CD4-positive, alpha-beta T cell treated with Interleukin-4 for 4 hours (primary cell): ENCODE data around the gene PPP1R27.

Experiments used
- DNase-seq: peaks from one replicate; pipeline ENCODE4 v3.0.0-alpha.2; 2020

Gene PPP1R27, protein sequence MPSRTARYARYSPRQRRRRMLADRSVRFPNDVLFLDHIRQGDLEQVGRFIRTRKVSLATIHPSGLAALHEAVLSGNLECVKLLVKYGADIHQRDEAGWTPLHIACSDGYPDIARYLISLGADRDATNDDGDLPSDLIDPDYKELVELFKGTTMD

DNA sequence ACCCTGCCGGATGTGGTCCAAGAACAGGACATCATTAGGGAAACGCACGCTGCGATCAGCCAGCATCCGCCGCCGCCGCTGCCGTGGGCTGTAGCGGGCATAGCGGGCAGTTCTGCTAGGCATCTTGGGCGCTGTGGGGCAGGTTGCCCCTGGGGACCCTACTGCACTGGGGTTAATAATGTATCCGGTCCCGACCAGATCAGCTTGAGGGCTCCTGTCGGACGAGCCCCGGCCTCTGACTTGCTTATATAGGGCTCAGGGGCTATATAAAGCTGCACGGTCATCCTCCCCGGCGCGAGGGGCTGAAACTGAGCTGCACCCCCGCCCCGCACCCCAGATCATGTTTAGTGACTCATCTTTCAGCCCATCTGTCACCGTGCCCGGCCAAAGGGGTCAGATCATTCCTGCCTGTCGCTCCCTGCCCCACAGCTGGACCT, at the start of gene PPP1R27:
TSS of gene PPP1R27 (minus strand) at position 220 of the 437 bp plus-strand sequence. CDS start at position 123, 97 bp downstream.
- DNase-seq: no peak

DNA sequence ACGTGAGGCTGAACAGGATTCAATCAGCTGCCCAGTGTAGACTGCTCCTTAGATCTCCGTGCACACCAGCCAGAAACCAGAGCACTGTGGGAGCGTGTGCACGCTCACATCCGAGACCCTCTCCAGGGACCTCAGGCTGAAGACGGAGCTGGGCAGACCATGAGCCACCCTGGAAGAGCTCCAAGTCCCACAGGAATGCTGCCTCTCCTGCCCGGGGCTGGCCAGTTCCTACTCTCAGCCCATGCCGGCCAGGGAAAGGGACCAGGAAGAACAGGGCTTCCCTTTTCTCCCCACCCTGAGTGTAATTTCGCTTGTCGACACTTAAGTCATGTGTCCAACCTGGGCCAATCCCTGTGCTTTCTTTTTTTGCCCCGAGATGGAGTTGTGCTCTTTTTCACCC, 49.7 kb upstream of the PPP1R27 start:
- no peak for DNase-seq

DNA sequence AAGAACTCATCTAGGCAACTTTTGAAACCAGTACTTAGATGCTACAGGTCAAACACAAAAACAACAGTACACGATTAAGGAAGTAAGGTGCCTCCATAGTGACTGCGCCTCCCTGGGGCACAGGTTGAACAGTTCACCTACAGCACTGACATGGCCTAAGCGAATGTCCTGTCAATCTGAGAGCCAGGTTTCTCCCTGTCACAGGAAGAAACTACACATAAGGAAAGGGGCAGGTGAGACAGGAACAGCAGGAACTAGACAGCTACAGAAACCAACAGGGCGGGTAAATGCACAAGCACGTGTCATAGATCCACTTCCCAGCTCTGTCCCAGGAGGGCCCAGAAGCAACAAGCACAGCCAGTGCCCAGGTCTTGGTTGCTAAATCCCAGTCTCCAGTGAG, 44.3 kb upstream of the PPP1R27 start:
- DNase-seq: no peak

DNA sequence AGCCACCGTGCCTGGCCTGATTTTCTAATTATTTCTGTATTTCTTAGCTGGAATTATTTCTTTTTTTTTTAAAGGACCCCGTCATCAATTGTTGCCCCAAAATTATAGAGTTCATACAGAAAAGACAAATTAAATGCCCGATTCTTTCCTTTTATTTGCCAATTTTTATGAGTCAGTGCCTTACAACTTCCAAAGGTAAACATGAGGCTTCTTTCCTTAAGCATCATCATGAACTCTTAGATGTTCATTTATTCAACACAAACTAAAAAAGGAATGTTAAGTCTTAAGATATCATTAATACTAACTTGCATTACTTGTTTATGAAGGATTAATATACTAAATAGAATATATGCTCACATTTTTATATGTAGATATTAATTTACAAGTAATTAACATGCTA, 43.4 kb upstream of the PPP1R27 start:
- DNase-seq: no peak

DNA sequence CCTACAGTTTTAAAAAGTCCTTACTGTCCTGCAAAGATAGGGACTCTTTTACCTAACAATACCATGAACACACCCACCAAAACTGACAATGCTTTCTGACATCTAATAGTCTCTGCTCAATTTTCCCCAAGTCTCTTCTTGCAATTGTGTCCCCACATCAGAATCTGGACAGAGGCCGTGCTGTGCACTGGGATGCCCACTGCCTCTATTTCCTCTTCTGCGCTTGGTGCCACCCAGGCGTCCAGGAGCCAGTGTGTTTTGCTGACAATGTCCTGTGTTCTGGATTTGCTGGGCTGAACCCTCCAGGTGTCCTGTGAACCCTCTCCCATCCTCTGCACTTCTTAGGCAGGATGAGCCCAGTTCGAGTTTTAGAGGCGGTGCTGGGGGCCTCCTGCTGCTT, 42.7 kb upstream of the PPP1R27 start:
- DNase-seq: no peak

DNA sequence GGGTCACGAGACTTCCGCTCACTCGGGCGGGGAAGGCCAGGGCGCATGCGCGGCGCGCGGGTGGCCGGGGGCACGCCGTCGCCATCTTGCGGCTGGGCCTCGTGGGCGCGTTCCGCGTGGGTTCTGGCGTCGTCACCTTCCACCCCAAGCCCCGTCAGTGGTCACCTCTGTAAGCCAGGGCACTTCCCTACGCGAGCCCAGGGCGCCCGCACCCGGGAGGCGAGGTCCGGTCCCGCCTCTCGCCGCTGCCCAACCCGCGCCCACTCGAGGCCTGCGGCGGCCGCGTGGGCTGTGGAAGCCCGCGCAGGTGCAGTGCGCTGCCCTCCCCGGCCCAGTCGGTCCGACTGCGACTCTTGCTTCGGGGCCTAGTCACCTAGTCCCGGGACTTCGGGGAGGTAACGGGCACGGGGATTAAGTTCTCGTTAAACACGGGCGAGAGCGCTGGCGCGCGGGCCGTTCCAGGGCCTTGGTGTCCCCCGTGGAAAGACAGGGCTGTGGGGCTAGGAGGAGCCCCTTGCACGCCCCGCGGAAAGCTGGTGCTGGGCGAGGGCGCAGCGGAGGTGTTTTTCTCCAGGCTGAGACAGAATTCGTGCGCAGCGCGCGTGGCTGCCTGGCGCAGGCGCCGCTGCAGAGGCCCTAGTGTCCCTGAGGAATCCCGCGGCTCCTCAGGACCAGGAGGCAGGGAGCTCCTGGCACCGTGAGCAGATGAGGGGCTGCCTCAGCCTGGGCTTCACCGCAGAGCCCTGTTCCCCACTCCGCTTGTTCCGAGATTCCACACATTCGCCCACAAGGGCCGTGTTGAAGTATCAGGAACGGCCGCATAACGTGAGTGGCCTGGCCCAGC, 36.8 kb upstream of the PPP1R27 start:
- DNase-seq: peak; percentile 93

DNA sequence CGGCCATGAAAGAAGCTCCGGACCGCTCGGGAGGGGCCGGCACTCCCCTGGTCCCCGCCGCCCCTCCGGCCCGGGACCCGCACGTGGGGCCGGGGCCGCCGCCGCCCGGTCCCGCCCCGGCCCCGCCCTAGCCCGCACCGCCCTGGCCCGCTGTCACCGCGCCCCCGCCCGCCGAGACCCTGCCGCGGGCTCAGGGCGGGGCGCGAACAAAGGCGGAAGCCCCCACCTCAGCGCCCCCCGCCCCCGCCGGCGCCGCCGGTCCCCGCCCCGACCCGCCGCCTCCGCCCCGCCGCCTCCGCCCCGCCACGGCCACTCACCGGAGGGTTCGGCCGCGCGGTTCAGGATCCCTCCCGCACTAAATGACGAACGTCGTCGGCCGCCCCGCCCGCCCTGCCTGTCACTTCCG, 36.1 kb upstream of the PPP1R27 start, which contains the start of gene ARHGDIA:
TSS of gene ARHGDIA (minus strand) at position 357 of the 406 bp plus-strand sequence. CDS start 1,407 bp downstream, outside the sequence.
- DNase-seq: no peak

DNA sequence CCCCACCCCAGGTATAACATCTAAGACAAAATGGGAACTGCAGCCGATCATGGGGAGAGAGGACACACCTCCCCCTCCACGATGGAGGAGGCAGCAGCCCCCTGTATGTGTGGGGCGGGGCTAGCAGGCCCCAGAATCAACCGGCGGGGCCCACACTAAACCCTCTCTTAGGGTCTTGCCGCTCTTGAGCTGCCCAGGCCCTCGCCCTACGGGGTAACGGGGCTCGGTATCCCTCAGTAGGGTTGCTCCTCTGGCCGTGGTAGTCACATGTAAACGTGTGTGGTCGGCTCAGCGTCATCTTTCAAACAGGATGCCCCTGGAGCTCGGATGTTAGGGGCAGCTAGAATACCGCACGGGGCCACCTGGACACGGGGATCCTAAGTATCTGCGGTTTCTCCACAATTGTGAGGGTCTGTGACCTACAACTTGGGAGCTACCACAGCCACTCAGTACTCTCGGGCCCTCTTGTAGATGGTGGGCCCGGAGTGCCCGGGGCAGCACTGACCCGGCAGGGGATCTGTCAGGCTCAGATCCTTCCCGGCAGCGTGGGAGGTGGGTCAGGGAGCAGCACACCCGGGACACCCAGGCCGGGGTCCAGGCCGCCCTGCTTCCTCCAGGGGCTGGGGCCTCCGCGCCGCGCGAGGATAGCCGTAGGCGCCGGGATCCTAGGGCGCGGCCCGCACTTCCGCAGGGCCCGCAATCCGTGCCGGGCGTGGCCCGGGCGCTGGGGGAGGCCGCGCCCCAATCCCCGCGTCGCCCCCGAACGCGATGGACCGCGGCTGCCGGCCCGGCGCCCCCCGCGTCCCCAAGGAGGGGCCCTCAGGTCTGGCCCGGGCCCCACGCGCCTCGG, 35.5 kb upstream of the PPP1R27 start:
- peak; percentile 36 for DNase-seq

DNA sequence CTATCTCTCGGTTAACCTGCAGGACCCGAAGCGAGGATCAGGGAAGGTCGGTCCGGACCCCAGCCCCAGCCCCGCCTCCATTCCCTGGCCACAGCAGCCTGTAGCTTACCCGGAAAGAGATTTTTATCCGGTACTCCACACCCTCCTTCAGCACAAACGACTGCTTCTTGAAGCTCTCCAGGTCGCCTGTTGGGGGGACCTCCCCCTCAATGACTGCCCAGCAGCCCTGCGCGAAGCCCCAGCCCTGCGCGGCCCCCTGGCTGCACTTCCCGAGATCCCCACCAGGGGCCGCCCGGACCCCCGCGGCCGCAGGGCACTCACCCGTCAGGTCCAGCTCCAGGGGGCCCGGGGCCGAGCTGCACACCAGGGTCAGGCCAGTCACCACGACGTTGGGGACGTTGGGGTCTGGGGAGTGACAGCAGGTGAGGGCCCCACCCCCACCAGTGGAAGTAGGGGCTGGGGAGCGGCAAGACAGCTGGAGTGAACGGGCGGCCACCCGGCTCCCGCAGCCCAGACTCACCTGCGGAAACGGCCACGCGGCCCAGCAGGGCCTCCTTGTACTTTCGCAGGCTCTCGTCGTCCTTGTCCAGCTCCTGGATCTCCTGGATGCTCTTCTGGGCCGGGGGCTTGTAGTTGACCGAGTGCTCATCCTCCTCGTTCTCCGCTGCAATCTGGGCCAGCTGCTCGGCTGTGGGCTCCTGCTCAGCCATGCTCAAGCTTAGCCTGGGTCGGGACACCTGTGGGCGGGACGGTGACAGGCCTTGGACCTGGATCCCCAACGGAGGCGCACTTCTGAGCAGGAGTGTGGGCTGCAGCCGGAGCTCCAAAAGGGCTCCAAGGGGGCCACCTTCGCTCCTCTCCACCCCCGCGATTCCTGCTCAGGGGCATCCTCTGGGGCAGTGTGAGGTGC, 34.6 kb upstream of the PPP1R27 start:
- no peak for DNase-seq

DNA sequence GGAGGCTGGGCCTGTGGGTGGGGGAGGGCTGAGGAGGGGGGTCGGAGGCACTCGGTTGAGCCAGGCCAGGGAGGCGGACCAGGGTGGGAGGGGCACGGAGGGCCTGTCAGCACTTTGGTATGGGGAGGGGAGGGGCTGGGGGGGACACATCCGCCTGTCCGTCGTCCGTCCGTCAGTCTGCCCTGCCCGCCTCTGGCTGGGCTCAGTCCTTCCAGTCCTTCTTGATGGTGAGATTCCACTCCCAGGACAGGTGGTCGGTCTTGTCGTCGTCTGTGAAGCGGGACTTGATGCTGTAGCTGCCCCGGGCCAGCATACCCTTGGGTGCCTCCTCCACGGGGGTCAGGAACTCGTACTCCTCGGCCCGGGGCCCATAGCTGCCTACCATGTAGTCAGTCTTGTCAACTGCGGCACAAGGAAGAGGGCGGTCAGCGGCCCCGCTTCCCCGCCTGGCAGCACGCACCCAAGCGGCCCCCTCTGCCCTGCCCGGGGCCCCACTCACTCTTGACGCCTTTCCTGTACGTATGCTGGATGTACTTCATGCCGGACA, 33.9 kb upstream of the PPP1R27 start:
- no peak for DNase-seq

DNA sequence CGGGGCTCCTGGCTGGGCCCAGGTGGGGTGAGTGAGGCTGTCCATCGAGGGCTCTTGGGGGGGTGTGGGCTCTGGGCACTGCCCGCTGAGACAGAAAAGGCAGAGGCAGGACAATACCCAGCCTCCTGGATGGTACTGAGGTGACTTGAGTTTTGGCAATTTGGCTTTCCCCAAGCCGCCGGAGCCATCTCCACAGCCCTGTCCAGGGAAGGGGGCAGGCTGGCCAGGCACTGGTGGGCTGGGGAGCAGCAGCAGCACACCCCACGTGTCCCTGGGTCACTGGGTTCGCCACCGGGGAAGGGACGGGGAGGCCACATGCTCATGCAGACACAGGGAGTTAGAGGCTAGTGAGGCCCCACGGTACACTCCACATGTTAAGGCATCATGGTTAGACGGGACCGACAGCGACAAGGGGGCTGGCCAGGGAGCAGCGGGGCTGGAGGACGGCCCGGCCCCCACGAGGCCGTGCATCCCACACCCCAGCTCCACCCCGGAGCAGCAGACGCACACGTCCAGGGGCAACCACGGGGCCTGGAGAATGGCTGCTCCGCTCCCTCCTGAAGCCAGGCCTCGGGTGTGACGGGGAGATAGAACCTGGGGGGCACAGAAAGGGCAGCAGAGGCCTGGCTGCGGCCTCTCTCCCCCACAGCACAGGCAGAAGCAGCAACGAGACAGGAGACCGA, 33.3 kb upstream of the PPP1R27 start:
- no peak for DNase-seq

DNA sequence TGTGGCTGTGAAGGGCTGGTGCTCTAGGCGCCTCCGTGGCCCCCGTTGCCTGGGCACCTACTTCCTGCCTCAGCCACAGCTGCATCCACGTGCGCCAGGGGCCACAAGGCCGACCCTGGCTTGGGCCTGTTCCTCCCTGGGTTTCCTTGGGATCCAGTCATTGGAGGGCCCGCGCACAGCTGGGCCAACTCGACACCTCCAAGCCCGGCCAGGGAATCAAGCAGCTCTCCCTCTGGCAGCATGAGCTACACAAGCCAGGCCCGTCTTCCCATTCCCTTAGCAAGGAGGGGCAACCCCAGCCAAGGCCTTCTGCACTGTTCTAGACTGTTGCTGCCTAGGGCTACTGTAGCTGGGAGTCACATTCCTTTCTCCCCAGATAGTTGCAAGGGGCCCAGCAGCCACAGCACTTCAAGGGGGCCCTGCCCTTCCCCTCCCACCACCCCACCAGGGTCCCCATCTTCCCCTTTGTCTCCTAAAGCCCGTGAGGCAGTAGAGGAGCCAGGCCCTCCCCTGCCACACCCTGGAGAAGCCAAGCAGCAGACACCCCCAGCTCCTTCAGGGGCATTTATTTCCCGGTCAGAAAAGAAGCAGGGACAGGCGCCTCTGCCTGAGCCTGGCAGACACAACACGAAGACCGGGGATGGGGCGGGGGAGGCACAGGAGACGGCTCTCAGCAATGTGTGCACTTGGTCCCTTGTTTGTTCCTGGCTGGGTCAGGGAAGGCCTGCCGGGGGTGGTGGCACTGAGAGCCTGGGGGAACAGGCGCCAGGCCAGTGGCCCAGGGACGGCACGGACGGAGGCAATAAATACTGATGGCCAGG, 32.5 kb upstream of the PPP1R27 start:
- no peak for DNase-seq

DNA sequence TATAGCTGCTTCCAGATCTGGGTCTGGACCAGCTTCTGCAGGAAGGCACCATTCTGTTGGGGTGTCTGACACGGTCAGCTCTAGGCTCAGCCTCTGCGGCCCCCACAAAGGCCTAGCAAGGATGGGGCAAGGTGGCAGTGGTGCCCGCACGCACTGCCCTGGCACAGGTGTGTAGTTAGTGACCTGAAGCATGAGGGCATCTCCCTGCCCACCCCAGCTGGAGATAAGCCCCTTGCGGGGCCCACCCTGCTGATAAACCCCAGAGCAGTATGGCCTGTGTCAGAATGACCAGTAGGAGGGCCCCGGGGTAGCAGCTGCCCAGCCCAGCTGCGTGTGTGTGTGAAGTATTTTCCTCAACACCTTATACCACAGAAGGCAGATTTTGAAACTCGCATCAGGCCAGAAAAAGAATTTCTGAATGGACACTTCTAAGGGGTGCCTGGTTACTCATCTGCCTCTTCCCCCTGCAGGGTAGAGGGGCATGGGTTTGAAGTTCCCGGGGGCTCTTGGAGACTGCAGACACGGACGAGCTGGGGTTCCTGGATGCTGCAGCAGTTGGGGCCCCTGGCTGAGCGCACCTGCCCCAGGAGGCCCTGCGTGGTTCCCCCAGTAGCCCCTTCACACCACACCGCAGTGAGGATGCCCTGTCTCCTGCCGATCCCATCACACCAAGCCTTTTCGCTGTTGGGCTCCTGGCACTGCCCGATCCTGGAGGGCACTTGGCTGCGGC, 31.8 kb upstream of the PPP1R27 start:
- no peak for DNase-seq

DNA sequence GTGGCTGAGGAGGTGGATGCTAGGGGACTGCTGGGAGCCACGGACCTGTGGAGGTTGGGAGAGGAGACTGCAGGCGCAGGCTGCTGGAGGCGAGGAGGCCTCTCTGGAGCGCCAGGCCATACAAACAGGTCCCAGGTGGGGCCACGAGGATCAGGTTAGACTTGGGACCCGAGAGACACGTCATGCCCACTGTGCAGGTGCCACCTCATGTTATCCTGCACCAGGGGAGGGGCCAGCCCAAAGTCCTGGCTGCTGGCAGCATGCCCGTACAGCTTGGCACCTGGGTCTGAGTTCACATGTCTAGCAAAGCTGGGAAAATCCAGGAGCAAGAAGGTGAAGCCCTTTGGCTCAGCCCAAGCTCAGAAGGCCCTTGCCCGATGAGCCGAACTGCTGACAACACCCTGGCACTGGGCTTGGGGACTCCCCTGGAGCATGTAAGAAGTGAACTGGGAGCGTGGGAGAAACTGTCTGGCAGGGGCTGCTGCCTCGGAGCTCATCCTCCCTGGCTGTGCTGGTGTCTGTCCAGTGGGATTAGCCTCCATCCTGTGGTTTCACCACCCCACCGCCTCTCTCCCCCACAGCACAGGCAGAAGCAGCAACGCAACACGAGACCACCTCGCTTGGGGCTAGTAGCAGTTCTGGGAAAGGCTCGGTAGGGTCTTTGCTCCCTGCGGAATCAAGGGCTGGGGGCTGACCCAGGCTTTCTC, 31.0 kb upstream of the PPP1R27 start:
- no peak for DNase-seq

DNA sequence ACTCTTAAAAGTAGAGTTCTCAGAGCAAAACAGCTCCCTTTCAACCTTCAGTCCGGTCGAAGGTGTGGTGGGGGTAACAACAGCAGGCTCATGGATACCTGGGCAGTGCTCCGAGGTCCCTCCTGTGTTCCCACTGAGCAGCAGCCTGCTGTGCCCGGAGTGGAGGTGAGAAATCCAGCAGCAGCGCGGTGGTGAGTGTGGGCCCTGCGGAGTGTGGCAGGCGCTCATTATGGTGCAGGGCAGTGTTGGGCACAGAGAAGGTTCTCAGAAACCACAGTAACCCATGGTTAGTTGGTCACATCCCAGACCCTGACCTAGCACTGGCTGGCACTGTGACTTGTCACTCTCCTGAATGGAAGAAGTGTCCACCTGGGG, 30.5 kb upstream of the PPP1R27 start:
- DNase-seq: no peak

DNA sequence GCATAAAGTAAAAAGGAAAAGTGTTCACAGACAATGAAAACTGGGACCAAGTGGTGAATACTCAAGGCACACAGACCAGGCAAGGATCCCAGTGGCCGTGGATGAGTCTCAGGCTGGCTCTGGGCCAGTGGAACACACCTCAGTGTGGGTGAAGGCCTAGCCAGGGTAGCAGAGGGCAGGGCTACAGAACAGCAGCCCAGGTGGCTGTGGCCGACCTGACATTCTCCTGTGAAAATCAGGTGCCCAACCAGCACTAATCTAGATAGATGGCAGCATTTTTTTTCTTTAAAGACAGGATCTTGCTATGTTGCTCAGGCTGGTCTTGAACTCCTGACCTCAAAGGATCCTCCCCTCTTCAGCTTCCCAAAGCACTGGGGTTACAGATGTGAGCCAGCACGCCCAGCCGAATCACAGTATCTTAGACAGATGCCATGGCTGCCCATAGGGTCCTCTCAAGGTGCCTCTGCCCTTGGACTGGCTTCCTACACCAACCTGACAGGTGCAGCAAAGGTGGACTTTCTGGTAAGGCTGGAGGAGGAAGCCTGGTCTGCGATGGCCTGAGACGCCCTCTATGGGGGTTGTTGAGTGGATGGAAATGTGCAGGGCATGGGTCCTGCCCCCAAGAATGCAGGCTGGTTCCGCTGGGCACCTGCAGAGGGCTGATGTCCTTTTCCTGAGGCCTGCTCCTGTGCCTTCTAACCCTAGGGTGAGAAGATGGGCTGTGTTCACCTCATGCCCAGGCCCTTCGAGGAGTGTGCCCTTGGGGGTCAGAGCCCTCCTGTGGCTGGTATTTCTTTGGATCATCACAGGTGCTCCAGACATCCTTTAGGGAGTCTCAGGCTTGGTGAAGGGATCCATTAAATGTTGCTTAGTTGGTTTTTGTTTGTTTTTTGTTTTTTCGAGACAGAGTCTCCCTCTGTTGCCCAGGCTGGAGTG, 29.3 kb upstream of the PPP1R27 start:
- no peak for DNase-seq

DNA sequence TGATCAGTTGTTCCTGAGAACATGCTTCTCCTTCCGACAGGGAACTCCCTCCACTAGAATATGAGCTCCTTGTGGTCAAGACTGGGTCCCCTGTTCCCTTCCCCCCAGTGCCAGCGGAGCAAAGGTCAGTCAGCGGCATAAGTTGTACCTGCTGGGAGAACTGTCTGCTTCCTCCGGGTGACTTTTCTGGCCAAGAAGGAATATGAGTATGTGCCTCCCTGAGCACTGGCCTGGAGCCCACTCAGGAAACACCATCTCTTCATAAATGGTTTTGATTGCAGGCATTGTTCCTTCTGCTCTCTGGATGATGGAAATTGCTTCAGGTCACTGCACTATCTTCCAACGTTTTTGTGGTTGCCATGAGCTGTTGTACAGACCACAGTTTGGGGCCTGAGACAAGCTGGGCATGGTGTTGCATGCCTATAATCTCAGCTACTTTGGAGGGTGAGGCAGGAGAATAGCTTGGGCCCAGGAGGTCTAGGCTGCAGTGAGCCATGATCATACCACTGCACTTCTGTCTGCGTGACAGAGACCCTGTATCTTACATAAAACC, 28.3 kb upstream of the PPP1R27 start:
- no peak for DNase-seq
